ENCODE results near the gene CPEB2.

Gene CPEB2

DNA sequence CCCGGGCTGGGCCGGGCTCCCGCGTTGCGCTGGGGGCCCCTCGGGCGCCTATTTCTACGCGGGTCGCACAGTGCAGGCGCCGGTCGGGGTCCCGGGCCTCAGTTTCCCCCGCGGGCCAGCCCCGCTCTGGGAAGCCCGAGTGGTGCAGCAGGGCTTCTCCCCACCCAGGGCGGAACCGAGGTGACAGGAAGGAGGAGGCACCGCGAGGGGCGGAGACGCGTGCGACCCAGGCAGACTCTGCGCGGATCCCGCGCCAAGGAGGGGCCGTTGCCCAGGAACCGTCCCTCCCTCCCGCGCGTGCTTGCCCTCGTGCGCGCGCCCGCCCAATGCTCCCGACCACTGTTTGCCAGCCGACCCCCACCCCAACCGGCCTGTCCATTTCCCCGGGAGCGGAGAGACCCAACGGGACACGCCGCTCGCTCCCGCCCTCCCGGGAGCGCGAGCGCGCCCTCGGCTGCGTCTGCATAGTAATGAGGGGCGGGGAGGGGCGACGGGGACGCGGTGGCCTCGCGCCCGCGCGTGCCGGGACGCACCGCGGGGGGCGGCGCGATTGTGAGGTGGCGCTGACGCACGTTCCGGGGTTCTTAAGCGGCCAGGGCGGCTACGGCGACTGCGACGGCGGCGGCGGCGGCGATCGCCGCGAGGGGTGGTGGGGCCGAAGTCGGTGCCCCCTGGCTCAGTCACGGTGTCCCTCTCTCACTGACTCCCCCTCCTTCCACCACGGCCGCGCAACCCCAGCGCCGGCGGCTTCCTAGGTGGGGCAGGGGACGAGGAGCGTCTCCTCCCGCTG, at the start of gene CPEB2:
Gene CPEB2 (plus strand): TSS at position 613 of the 790 bp plus-strand sequence. CDS start 193 bp downstream, outside the sequence.
- peak; percentile 89 for DNase-seq (ENCODE audit: low spot score)

DNA sequence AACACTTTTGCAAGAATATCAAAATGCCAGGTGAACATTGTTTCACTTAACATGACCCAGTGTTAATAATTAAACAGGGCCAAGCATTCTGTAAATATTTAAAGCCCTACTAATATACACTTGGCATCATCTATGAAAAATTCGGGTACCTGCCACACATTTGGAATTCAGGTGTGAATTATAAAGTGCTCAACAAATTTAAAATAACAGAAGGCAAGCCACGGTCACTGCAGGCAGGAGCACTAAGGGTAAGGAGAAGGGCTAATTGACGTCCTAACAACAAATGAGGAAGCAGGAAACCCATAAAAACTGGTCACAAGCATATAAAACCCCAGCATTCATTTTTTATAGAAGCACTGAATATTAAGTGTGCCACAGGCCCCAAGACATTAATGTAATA, 43.8 kb upstream of the CPEB2 start:
- no peak for DNase-seq (ENCODE audit: low spot score)

DNA sequence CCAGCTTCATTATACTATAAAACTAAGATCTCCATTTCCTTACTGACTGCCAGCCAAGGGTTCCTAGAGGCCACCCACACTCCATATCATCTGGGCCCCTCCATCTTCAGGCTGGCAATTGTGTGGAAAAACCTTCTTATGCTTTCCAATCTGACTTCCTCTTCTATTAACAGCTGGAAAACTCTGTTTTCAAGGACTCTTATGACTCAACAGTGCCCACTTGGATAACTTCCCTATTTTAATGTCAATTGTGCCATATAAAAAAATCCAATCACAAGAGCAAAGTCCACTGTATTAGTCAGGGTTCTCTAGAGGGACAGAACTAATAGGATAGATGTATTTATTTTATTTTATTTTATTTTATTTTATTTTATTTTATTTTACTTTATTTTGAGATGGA, 41.0 kb upstream of the CPEB2 start:
- no peak for DNase-seq (ENCODE audit: low spot score)

DNA sequence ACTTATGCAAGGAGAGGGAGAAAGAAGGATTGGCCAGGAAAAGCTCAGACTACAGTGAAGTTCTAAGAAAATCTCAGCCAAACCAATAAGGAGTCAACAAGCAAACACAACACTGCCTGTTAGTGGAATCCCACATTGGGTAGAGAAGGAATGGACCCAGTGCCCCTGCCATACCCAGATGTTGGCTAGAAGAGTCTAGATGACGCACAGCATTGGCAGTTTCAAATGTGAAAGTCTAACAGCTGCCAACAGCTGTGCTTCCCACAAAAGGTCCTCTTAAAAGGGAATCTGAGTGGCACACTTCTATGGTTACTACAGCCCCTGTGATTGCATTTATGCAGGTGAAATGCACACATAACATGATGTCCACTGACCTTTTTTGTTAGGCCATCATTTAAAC, 37.2 kb upstream of the CPEB2 start:
- no peak for DNase-seq (ENCODE audit: low spot score)

DNA sequence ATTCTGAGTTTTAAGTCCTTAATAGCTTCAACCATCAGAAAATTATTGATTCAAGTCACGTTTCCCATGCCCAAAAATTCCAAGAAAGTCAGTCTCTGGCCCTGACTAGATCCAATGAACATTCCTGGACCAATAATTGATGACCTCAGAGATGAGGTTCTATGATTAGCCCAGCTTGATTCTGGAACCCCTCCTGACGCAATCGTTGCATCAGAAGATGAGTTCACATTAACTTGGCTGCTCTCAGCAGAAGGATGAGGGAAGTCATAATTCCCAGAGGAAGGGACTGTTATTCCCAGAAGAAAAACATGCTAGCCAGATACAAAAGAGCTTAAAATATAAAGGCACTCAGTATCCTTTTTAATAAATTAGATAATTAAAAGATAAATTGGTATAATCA, 34.3 kb upstream of the CPEB2 start:
- DNase-seq (ENCODE audit: low spot score) = no peak

DNA sequence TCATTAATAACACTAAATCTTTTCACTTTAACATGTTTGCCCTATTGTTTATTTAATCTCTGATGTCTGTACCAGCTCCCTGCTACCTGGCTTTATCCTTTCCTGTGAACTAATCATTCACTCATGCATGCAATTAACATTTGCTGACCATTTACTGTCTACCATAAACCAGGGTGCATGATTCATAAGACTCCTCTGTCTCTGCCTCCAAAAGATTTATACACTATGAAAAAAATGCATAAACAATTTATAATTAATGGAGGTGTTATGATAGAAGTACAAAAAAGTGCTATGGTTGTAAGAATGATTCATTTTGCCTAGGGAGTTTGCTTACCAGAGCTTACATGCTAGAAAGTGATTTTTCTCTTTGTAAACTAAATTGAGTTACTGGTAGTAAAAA, 24.5 kb upstream of the CPEB2 start:
- DNase-seq (ENCODE audit: low spot score) = no peak

DNA sequence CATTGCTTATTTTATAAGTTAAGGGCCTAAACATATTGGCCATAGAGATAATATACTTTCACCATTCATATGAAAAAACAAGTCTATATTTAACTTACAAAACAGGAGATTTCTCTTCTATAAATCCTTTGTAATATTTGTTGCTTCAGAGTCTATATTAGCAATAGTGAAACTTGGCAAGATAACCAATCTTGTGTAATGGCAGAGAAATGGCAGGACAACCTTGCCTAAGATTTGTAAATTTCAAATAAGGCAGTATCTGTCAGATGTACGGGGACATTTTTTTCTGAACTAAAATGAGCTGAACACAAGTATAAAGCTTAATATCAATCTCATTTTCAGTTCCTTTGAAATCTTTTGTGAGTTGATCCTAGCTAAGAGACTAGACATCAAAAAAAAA, 17.8 kb upstream of the CPEB2 start:
- no peak for DNase-seq (ENCODE audit: low spot score)

DNA sequence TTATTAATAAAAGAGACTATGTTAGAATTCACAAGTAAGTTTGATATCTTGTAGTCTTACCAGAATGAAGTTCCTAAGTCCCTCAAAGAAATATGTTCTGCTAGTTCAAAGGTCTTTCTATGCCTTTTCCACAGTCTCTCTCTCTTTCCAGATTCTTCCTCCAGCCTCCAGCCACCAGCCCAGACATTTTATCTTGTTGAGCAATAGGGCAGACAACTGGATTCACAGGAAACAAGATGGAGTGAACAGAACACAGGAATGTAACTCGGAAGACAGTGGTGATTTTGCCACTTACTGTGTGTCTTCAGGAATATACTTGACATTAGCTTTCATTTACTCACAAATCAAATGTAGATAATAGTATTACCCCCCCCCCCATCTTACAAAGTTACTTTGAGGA, 17.1 kb upstream of the CPEB2 start:
- DNase-seq (ENCODE audit: low spot score) = no peak

DNA sequence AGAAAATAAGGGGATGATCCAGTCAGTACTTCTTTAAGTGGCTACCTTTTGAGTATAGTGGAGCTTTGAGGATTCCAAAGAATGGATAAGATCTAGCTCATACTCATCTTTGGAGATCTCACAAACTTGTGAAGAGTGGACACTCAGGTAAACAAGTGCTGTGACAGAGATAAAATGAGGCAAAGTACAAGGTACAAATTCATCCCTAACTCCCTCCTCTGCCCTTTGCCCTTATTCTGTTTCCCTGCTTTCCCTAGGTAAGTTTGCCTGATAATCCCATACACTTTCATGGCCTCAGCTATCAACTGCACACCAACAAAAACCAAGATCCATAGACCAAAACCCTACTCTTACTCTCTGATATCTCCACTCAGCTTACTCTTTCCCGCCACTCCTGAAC, 16.4 kb upstream of the CPEB2 start:
- no peak for DNase-seq (ENCODE audit: low spot score)

DNA sequence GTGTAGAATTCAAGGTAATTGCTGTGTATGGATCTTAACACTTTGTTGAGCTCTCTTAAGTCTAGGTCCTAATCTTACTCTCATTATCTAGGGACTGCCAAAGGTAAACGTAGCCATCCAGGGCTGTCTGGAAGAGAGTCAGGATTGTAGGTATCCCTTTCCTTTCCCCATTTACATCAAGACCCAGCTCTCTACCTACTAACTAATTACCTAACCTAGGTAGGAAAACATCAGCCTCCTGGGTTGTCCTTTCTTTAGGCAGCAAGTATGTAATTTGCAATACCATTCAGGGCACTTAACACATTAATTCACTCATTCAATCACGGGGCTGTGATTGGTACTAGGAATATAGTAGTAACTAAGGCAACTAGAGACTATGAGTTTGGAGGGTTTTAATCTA, 15.2 kb upstream of the CPEB2 start:
- DNase-seq (ENCODE audit: low spot score) = no peak

DNA sequence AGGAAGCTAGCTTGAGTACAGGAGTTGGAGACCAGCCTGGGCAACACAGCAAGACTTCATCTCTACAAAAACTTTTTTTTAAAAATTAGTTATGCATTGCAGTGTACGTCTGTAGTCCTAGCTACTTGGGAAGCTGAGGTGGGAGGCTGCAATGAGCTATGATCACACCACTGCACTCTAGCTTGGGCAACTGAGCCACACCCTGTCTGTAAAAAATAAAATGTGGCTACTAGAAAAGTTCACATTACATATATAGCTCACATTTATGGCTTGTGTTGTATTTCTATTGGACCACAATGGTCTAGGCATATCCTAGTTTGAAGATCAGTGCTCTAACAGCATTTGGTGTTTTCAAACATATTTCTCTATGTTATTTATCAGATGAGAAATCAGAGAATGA, 11.8 kb upstream of the CPEB2 start:
- DNase-seq (ENCODE audit: low spot score) = no peak

DNA sequence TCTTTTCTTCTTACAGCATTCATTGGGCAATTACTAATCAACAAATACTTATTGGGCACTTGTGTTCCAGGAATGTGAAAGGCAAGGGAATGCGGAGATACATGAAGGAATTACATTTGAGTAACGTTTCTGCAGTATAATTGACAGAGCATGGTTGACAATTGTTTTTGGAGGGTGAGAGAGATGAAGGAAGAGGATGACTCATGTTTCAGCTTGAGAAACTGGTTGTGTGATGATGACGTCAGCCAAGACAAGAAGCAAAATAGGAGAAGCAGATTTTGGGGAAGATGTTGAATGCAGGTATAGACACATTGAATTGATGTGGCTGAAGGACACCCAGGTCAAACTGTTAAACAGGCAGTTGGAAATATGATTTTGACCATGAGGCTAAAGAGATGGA, 8.0 kb upstream of the CPEB2 start:
- DNase-seq (ENCODE audit: low spot score) = no peak

DNA sequence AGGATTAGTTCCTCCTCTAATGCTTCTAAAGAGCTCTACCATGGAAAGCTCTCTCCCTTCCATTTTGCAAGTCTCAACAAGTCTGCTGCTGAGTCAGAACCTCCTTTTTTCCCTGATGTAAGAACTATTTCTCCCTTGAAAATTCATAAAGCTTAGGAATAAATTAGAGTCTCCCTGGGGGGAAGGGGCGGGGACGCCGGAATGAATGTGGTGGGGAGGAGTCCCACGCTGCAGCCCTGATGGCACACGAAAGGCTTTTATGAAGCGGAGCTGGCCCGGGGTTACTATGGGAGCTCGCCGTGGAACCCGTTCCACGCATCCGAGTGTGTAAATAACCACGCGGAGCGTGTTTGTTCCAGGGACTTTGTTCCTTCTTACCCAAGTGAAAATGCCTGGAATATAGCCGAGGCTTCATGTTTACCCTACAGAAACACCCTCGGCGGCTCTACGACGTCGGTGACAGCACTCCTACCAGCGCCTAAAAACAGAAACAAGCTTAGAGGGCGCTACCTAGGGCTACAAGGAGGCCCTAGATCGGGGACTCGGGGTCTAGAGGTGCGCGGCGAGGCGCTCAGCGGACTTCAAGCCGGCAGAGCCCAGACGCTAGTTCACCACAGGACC, 923 bp upstream of the CPEB2 start:
- peak; percentile 61 for DNase-seq (ENCODE audit: low spot score)

DNA sequence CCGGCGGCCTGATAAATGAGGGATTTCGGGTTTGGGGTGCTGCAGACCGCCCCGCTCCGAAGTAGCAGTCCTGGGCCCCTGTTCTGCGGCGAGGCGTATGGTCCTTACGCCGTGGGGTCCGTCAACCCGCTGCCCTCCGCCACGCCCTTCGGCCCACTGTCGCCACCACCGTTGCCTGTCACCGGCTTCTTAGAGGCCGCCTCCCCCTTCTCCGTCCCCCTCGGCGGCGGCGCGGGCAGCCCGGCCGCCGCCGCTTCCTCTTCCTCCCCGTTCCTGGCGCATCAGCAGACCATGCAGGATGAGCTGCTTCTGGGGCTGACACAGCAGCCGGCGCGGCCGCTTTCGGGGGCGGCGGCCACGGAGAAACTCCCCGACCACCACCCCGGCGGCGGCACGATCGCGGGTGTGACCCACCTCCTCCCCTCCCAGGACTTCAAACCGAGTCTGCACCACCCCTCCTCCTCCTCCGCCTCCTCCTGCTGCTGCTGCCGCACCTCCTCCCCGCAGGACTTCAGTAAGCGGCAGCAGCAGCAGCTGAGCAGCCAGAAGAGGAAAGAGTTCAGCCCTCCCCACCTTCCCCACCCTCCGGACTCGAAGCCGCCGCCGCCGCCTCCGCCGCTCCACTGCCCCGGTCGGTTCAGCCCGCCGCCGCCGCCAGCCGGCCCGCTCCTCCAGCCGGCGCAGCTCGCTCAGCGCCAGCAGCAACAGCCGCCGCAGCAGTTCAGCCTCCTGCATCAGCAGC, 549 bp downstream of the CPEB2 start:
- peak; percentile 71 for DNase-seq (ENCODE audit: low spot score)

DNA sequence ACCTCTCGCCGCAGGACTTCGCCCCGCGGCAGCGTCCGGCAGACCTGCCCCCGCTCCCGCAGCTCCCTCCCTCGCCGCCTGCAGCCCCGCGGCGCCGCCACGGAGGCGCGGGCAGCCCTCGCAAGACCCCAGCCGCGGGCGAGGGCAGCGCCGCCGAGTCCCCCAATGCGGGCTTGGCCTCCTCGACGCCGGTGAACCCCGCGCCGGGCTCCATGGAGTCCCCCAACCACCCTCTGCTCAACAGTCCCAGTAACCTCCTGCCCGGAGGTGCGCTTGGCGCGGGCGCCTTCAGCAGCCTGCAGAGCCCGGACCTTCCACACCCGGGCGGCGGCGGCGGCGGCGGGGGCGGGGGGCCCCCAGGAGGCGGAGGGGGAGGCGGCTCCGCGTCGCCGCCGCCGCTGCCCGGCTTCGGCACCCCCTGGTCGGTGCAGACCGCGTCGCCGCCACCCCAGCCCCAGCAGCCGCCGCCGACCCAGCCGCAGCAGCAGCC, 1.2 kb downstream of the CPEB2 start:
- DNase-seq (ENCODE audit: low spot score) = peak; percentile 48

DNA sequence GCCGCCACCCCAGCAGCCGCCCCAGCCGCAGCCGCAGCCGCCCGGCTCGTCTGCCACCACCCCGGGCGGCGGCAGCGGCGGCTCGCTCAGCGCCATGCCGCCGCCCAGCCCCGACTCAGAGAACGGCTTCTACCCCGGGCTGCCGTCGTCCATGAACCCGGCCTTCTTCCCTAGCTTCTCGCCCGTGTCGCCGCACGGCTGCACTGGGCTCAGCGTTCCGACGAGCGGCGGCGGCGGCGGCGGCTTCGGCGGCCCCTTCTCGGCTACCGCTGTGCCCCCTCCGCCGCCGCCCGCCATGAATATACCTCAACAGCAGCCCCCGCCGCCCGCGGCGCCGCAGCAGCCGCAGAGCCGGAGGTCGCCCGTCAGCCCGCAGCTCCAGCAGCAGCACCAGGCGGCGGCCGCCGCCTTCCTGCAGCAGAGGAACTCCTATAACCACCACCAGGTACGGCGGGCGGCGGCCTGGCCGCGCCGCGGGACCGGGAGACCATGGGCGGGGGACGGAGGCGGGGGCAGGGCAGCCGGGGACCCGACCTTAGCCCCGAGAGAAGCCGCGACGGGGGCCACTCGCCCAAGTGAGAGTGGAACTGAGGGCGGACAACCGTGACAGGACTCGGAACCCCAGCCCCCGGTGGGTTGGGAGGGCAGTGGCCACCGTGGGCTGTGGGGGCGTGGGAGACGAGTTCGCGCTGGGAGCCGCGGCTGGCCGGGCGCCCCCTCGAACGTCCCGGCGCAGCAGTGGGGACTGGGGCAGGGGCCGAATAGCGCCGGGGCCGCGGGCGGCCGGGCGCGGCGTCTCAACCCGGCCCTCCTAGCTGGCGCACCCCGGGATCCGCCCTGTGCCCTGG, 1.8 kb downstream of the CPEB2 start:
- peak; percentile 11 for DNase-seq (ENCODE audit: low spot score)

DNA sequence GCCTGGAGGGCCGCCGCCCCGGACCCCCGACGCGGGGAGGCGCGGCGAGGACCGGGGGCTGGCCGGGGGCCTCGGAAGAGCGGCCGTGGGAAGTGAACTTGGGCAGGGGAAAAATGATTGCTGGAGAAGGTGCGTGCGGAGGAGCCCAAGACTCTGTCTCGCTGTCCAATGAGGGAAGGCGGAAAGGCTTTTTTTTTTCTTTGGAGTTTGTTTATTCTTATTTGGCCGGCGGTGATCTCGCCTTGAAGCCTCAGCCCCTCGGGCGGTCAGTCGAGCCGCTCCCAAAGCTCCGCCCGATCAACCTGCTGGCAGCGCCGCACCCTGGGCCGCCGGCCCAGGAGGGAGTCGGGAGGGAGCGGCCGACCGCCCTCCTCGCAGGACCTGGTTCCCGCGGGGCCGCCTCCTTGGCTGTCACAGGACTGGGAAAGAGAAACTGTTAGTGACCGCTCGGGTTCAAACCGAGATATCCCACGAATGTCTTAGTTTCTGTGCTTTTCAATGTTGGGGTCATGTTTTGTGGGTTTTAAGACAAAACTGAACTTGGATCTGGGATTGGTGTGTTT, 2.5 kb downstream of the CPEB2 start:
- DNase-seq (ENCODE audit: low spot score) = peak; percentile 39

DNA sequence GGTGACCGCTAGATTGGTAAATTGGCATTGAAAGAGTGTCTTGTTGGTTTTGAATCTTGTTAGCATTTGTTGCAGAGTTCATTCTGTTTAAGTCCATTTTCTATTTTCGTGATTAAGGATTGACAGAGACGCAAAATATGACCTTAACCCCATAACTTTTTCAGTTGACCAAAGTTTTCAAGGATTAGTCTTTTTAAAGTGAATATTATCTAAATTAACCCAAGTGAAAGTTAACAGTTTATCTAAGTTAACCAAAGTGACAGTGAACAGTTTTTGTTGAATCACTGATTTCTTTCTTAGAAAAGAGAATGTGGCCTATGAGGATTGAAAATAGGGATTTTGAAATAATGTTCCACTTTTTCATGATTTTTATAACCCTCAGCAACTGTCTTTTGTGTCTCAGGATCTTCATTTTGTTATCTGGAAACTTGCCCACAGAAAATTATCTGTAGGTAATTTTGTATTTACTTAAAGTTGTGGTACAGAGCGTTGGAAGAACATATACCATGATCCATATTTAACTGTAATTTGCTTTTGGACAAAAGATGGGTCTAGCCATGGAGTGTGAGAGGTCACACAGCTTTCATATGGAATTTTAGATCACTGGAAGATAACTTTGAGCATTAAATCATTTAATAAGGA, 3.3 kb downstream of the CPEB2 start:
- DNase-seq (ENCODE audit: low spot score) = no peak

DNA sequence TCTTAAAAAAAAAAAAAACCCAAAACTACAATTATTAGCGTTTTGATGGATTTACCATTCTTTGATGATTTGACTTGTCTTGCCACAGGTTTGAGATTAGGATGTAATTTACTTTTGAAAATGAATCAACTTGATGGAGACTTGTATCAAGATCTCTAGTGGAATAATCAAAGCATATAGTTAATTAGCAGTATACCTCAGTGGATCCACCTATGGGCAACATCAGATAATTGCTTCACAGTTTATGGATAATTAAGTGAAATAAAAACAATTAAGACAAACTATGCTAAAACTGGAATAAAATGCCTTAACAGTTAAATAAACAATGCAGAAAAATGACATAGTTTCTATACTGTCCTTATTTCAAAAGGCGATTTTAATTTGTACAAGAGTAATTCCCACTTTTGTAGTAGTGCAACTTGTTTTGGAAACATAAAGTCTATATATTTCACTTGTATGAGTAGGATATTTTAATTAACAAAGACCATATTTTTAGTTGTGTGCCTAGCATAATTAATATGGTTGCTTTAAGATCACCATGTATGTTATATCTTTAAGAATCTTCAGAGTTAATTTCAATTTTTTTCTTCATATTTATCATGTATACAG, 4.2 kb downstream of the CPEB2 start:
- peak; percentile 8 for DNase-seq (ENCODE audit: low spot score)

DNA sequence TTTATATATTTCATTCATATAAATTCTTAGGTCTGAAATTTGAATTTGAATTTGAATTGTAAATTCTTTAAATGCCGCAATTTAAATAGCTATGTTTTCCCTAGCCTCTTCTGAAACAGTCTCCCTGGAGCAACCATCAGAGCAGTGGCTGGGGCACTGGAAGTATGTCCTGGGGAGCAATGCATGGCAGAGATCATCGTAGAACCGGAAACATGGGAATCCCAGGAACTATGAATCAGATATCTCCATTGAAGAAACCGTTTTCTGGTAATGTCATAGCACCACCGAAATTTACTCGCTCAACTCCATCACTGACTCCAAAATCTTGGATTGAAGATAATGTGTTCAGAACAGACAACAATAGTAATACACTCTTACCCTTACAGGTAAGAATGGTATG, 4.9 kb downstream of the CPEB2 start:
- no peak for DNase-seq (ENCODE audit: low spot score)
